ENCODE results near the gene ZNF239.

DNA sequence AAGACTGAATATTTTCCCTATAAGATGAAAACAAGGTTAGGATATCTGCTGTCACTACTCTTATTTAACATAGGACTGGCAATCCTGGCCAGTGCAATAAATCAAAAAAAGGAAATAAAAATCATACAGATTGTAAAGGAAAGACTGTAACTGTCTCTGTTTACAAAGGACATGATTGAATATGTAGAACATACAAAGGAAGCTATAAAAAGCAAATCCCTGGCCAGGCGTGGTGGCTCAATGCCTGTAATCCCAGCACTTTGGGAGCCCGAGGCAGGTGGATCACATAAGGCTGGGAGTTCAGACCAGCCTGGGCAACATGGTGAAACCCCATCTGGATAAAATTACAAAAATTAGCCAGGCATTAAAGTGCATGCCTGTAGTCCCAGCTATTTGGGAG, 47.6 kb upstream of the ZNF239 start:
- TF ChIP-seq, protein P1, sequence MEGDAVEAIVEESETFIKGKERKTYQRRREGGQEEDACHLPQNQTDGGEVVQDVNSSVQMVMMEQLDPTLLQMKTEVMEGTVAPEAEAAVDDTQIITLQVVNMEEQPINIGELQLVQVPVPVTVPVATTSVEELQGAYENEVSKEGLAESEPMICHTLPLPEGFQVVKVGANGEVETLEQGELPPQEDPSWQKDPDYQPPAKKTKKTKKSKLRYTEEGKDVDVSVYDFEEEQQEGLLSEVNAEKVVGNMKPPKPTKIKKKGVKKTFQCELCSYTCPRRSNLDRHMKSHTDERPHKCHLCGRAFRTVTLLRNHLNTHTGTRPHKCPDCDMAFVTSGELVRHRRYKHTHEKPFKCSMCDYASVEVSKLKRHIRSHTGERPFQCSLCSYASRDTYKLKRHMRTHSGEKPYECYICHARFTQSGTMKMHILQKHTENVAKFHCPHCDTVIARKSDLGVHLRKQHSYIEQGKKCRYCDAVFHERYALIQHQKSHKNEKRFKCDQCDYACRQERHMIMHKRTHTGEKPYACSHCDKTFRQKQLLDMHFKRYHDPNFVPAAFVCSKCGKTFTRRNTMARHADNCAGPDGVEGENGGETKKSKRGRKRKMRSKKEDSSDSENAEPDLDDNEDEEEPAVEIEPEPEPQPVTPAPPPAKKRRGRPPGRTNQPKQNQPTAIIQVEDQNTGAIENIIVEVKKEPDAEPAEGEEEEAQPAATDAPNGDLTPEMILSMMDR (IDR thresholded peaks at IDR 0.05), result no peak
- TF ChIP-seq EP300 (IDR thresholded peaks at IDR 0.05), result no peak

All from suprapubic skin (tissue), 3 donors.